T-helper 17 cell (primary cell): ENCODE measurements around the gene DTNBP1. TPM values are rescaled to one million over a fixed set of nuclear protein-coding genes. Genes with fewer than 3 reads are reported as not detected.
A peak's percentile ranks its signal among the peaks of the same experiment; 100 is the strongest.

Experiments used
- ATAC-seq: fragments of 150-1000 bp; cut with Tn5 transposase; 2 replicates; pipeline ENCODE4 v1.10.0; 2021; ENCODE audit warnings: mild to moderate bottlenecking, moderate library complexity
- DNase-seq, 3 donors: peaks; one replicate each; pipeline versions ENCODE4 v3.0.0 to v3.0.0-alpha.2; 2020 to 2021
- H3K9me3 ChIP-seq: one replicate; pipeline ENCODE4 v1.7.0; 2013; ENCODE audit warnings: low read length, mild to moderate bottlenecking; ENCODE audit not compliant: control insufficient read depth, poor library complexity, severe bottlenecking
- H3K27ac Mint-ChIP-seq: one replicate; pipeline ENCODE4 v1.8.0; 2022; ENCODE audit warnings: mild to moderate bottlenecking, moderate library complexity, mixed read lengths
- H3K27me3 Mint-ChIP-seq: one replicate; pipeline ENCODE4 v1.8.0; 2022; ENCODE audit warnings: mixed read lengths
- H3K36me3 Mint-ChIP-seq: one replicate; pipeline ENCODE4 v1.8.0; 2022; ENCODE audit warnings: low read depth, mixed read lengths
- H3K4me1 Mint-ChIP-seq: one replicate; pipeline ENCODE4 v1.8.0; 2022; ENCODE audit warnings: mild to moderate bottlenecking, mixed read lengths
- H3K4me3 Mint-ChIP-seq: one replicate; pipeline ENCODE4 v1.8.0; 2022; ENCODE audit warnings: mild to moderate bottlenecking, moderate library complexity, mixed read lengths
- total RNA-seq, 4 donors: library from RNA in 2 of 4; stranded (reverse) in 2 of 4; gene quantifications; one replicate each; pipeline ENCODE4 v1.2.3 and lab custom pipeline; 2022 to 2026

Gene DTNBP1
- total RNA-seq, 2 donors from 2014 or later: 16.1 to 18.4 TPM

- no peak for ATAC-seq
These were observed 158.8 kb downstream of the DTNBP1 start for GRCh38 chr6:15504040-15504495.

GRCh38 chr6:15503346-15503680 lies 159.5 kb downstream of the DTNBP1 start:
- peaks cover 6% of the 10 kb centered on the region for H3K4me1 Mint-ChIP-seq
- H3K27me3 Mint-ChIP-seq: no peaks in the 10 kb centered on the region
- no peak overlapping the region for H3K27ac Mint-ChIP-seq
- H3K36me3 Mint-ChIP-seq: peaks cover 5% of the 10 kb centered on the region
- no peak overlapping the region for H3K4me3 Mint-ChIP-seq
- H3K9me3 ChIP-seq: no peaks in the 10 kb centered on the region
- ATAC-seq (no peak), DNase-seq (no peak)

More at GRCh38 chr6:15504040-15504495, 158.8 kb downstream of the DTNBP1 start:
- Mint-ChIP-seq H3K36me3 (peaks cover 5% of the 10 kb centered on the region), H3K4me3 (peak overlapping the region; percentile 52), H3K4me1 (peaks cover 6% of the 10 kb centered on the region), H3K27me3 (no peaks in the 10 kb centered on the region), H3K27ac (no peak overlapping the region)
- H3K9me3 ChIP-seq: no peaks in the 10 kb centered on the region
- no peak for DNase-seq

- Mint-ChIP-seq H3K36me3 (peaks cover 5% of the 10 kb centered on the region), H3K4me1 (peaks cover 6% of the 10 kb centered on the region), H3K27me3 (no peaks in the 10 kb centered on the region), H3K27ac (no peak overlapping the region), H3K4me3 (no peak overlapping the region)
- DNase-seq (no peak), ATAC-seq (no peak)
- no peaks in the 10 kb centered on the region for H3K9me3 ChIP-seq
These were observed 160.1 kb downstream of the DTNBP1 start for GRCh38 chr6:15502446-15503345.

DNA sequence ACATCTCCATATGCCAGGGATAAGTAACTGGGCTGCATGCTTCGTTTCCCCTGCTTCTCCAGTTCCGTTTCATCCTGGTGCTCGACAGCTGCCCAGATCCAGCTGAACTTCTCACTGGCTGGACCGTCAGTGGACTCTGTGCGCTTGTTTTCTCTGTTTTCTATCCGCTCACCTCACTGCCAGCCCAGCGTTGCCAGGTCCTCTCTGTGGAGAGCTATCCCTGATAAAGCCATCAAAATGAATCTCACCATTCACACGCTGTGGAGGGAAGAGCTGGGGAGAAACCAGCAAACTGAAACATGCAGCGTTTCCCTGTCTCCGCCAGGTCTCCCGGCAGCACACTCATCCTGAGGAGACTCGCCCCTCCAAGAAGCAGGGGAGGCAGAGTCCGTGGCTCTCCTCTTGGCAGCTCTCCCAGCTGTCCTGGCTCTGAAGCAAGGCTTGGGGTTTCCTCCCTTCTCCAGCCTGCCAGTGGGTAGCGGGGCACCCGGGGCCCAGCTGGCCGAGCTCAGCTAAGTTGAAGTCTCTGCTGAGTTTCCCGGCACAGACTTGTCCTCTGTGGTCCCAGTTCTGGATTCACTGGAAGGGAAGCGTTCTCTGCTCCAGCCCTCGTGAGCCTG lies 160.9 kb downstream of the DTNBP1 start:
- Mint-ChIP-seq H3K4me3 (no peak overlapping the region), H3K27me3 (no peaks in the 10 kb centered on the region), H3K27ac (no peak overlapping the region), H3K4me1 (peaks cover 4% of the 10 kb centered on the region), H3K36me3 (peaks cover 2% of the 10 kb centered on the region)
- DNase-seq (no peak), ATAC-seq (no peak)
- no peaks in the 10 kb centered on the region for H3K9me3 ChIP-seq

GRCh38 chr6:15500901-15501825 lies 161.7 kb downstream of the DTNBP1 start:
- no peak overlapping the region for H3K4me3 Mint-ChIP-seq
- ATAC-seq (no peak), DNase-seq (no peak)
- H3K27me3 Mint-ChIP-seq: no peaks in the 10 kb centered on the region
- H3K4me1 Mint-ChIP-seq: peaks cover 4% of the 10 kb centered on the region
- H3K36me3 Mint-ChIP-seq: peaks cover 2% of the 10 kb centered on the region
- H3K9me3 ChIP-seq: no peaks in the 10 kb centered on the region
- H3K27ac Mint-ChIP-seq: peak overlapping the region; percentile 32

- H3K27ac Mint-ChIP-seq: peak overlapping the region; percentile 32
- H3K36me3 Mint-ChIP-seq: peaks cover 2% of the 10 kb centered on the region
These were observed 162.6 kb downstream of the DTNBP1 start for GRCh38 chr6:15500078-15500740.

GRCh38 chr6:15499591-15499990 lies 163.2 kb downstream of the DTNBP1 start:
- DNase-seq: no peak
- Mint-ChIP-seq H3K4me3 (no peak overlapping the region), H3K27me3 (no peaks in the 10 kb centered on the region), H3K4me1 (peaks cover 2% of the 10 kb centered on the region), H3K27ac (peak overlapping the region; percentile 41), H3K36me3 (peaks cover 2% of the 10 kb centered on the region)
- H3K9me3 ChIP-seq: no peaks in the 10 kb centered on the region
- ATAC-seq: no peak

More at GRCh38 chr6:15500078-15500740, 162.6 kb downstream of the DTNBP1 start:
- H3K9me3 ChIP-seq: no peaks in the 10 kb centered on the region
- ATAC-seq: no peak
- no peak for DNase-seq
- H3K4me3 Mint-ChIP-seq: no peak overlapping the region
- H3K27me3 Mint-ChIP-seq: no peaks in the 10 kb centered on the region
- peaks cover 4% of the 10 kb centered on the region for H3K4me1 Mint-ChIP-seq

GRCh38 chr6:15499125-15499524 lies 163.7 kb downstream of the DTNBP1 start:
- Mint-ChIP-seq H3K4me1 (no peaks in the 10 kb centered on the region), H3K27ac (peak overlapping the region; percentile 41), H3K27me3 (no peaks in the 10 kb centered on the region), H3K36me3 (peaks cover under 1% of the 10 kb centered on the region), H3K4me3 (no peak overlapping the region)
- no peaks in the 10 kb centered on the region for H3K9me3 ChIP-seq
- DNase-seq (no peak), ATAC-seq (no peak)

DNA sequence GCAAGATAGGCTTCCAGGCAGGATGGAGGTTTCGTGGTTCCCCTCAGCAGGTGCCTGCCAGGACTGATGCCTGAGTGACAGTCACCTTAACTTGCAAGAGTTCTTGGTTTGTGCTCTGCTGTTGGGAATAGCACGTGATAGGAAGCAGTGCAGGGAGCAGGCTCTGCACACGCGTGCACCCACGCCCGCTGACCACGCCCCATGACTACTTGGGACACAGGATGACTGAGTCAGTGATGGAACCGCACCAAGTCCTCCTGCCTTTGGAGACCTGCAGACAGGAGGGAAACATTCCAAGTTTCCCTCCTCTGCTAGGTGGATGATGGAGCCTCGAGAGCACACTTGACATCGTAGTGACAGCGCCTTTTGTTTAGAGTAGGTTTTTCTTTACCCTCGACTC lies 164.2 kb downstream of the DTNBP1 start:
- H3K36me3 Mint-ChIP-seq: no peaks in the 10 kb centered on the region

DNA sequence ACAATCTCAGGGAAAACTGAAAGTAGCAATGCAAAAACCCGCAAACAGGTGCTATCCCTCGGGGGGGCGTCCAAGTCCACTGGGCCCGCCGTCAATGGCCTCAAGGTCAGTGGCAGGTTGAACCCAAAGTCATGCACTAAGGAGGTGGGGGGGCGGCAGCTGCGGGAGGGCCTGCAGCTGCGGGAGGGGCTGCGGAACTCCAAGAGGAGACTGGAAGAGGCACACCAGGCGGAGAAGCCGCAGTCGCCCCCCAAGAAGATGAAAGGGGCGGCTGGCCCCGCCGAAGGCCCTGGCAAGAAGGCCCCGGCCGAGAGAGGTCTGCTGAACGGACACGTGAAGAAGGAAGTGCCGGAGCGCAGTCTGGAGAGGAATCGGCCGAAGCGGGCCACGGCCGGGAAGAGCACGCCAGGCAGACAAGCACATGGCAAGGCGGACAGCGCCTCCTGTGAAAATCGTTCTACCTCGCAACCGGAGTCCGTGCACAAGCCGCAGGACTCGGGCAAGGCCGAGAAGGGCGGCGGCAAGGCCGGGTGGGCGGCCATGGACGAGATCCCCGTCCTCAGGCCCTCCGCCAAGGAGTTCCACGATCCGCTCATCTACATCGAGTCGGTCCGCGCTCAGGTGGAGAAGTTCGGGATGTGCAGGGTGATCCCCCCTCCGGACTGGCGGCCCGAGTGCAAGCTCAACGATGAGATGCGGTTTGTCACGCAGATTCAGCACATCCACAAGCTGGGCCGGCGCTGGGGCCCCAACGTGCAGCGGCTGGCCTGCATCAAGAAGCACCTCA lies 166.3 kb downstream of the DTNBP1 start:
- Mint-ChIP-seq H3K27ac (no peak overlapping the region), H3K36me3 (no peaks in the 10 kb centered on the region), H3K27me3 (no peaks in the 10 kb centered on the region), H3K4me1 (peaks cover under 1% of the 10 kb centered on the region), H3K4me3 (no peak overlapping the region)
- DNase-seq (no peak), ATAC-seq (no peak)
- no peaks in the 10 kb centered on the region for H3K9me3 ChIP-seq

More for the DNA sequence above, 164.2 kb downstream of the DTNBP1 start:
- H3K4me3 Mint-ChIP-seq: no peak overlapping the region
- H3K27me3 Mint-ChIP-seq: no peaks in the 10 kb centered on the region
- H3K4me1 Mint-ChIP-seq: no peaks in the 10 kb centered on the region
- H3K9me3 ChIP-seq: no peaks in the 10 kb centered on the region
- DNase-seq: no peak
- ATAC-seq: no peak
- peak overlapping the region; percentile 41 for H3K27ac Mint-ChIP-seq

GRCh38 chr6:15495375-15495901 lies 167.4 kb downstream of the DTNBP1 start:
- Mint-ChIP-seq H3K4me3 (no peak overlapping the region), H3K4me1 (peaks cover 6% of the 10 kb centered on the region), H3K27ac (no peak overlapping the region), H3K36me3 (no peaks in the 10 kb centered on the region), H3K27me3 (no peaks in the 10 kb centered on the region)
- H3K9me3 ChIP-seq: no peaks in the 10 kb centered on the region
- DNase-seq (no peak), ATAC-seq (no peak)
